GM21447 (cell line): ENCODE measurements around the gene TMEM131L.
"Not testable (repeated sequence)": the region's sequence is repeated elsewhere in the genome, so short reads cannot be mapped to it uniquely, and the experiment has no call there.

Source experiments
- ATAC-seq: cut with Tn5 transposase; IDR thresholded peaks from one replicate; pipeline ENCODE4 v1.9.1; 2021; ENCODE audit not compliant: unreplicated experiment

Gene TMEM131L

DNA sequence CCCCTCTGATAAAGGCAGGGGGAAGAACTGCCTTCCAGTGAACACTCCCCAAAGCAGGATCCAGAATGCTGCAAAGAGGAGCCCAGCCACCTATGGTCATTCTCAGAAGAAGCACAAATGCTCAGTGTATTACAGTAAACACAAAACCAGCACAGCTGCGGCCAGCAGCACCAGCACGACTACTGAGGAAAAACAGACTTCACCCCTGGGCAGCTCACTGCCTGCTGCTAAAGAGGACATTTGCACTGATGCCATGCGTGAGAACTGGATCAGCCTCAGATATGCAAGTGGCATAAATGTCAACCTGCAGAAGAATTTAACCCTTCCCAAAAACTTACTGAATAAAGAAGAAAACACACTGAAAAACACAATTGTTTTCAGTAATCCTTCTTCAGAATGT is 137.7 kb downstream of the TMEM131L start:
- no peak for ATAC-seq

DNA sequence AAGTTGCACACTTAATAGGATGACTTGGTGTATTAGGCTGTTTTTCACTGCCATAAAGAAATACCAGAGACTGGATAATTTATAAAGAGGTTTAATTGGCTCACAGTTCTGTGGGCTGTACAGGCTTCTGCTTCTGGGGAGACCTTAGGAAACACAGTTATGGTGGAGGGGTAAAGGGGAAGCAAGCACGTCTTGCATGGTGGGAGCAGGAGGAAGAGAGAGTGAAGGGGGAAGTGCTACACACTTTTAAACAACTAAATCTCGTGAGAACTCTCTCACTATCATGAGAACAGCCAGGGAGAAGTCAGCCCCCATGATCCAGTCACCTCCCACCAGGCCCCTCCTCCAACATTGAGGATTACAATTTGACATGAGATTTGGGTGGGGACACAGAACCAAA is 142.9 kb downstream of the TMEM131L start:
- ATAC-seq, result not testable (repeated sequence)

DNA sequence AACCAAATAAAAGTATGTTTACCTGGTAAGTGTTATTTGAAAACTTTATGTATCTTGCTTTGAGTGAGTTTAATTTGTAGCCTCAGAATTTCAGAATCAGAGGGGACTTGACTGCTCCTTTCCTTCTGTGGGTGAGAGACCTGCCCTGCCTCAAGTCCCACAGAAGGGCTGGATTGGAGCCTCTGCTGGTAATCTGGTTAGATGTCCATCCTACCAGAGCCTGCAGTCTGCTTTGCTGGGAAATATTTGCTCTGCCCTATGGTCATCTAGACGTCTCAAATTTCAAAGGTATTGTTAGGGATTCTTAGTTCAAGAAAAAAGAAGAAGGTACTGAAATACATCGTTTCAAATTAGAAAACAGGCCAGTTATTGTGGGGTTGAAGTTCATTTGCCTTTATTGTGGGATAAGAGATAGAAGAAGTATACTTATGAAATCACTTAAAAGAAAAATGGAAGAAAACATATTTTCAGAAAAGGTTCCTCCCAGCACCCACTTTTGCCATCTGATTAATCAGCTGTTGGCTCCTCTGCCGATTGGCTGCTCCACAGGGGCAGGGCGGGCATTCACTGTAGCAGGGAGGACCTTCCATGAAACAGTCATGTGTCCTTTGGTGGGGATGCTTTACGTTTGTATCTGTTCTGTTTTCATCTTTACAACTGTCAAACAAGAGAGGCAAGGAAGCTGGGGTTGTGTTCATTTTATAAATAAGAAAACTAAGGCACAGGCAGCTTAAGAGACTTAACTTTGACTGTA is 144.6 kb downstream of the TMEM131L start:
- no peak for ATAC-seq

- no peak for ATAC-seq
Measured at GRCh38 chr4:153611679-153612078, 145.5 kb downstream of the TMEM131L start.

- ATAC-seq, result no peak
Measured at GRCh38 chr4:153612878-153613277, 146.7 kb downstream of the TMEM131L start.

DNA sequence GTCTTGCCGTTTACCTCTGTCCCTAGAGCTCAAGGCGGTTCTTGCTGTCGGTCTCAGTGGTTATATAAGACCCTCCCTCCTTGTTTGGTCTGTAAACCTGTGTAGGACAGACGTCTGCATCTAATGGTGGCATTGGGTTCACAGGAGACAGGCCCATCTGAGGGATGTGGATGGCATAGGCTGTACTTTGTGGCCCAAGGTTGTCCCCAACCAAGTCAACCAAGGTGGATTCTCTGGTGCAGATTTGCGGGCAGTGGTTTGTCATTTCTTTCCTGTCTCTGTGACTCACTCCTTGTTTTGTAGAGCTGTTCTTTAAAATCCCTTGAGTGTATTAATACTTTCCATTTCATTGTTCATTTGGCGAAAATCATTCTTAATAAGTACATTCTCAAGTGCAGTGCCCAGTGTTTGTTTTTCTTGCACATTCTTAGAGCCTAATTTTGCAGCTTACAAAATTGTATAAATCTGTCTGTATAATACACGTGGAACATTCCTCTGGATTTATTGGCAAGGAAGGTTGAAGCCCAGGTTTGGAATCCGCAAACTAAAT is 149.9 kb downstream of the TMEM131L start:
- ATAC-seq, result no peak

DNA sequence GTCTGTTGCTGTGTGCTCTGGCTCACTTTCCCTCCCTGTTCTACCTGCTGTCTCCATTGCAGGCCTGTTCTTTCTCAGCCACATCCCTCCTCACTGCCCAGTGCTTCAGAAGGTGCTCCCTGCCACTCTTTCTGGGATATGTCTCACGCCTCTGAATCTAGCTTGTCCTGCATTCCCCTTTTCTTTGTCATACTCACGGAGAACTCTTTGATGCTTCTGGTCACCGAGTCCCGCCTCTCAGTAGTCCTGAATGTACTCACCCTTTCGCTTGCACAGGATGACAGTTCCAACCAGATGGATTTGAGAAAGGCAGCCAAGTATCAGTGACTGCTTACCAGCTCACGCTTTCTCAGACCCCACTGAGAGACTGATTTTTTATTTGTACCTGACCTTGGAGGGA is 152.7 kb downstream of the TMEM131L start:
- no peak for ATAC-seq

DNA sequence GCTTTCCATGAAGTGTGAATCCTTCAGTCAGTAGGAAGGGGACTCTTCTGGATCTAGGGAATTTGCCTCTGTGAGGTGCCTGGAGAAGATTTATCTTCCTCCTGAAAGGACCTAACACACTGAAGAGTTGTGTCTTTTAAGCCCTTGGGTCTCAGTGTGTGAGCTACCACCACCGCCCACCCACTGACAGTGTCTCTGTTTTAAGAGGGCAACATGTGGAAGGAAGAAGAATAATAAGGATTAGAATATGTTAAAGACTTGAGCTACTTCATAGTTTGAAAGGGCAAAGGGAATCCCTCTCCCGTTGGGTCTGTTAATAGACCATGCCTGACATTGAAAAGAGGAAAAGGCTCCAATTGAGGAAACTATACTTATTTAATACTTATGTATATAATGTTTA is 153.7 kb downstream of the TMEM131L start:
- ATAC-seq, result no peak

DNA sequence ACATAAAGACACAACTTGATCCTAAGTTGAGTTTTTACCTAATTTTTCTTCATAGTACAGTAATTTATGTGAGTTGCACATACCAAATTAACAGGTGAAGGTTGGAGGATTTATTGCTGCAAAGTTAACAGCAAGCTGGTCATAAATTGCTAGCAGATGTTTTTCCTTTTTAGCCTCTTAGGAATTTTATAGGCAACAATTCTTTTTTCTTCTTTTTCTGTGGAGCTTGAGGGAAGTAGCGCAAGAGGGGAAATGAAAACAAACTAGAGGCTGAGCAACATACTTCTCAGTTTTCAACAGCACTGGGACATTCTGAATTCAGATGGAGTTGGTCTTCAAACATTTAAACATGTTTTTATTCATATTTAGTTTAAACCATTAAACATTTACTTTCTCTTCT is 154.2 kb downstream of the TMEM131L start:
- no peak for ATAC-seq

GRCh38 chr4:153622093-153622492 is 155.9 kb downstream of the TMEM131L start:
- no peak for ATAC-seq

GRCh38 chr4:153622778-153623240 is 156.6 kb downstream of the TMEM131L start:
- no peak for ATAC-seq

DNA sequence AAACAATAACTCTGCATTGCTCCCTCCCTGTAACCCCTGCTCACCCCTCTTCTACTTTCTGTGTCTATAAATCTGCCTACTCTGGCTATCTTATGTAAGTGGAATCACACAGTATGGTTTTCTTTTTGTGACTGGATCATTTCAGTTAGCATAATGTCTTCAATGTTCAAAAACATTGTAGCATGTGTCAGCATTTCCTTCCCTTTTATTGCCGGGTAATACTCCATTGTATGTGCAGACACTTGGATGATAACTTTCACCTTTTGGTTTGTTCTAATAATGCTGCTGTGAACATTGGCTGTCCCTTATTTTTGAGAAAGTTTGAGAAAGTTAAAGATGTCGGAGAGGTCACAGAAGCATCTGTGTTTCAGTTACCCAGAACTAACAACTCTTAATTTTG is 157.3 kb downstream of the TMEM131L start:
- ATAC-seq, result no peak

DNA sequence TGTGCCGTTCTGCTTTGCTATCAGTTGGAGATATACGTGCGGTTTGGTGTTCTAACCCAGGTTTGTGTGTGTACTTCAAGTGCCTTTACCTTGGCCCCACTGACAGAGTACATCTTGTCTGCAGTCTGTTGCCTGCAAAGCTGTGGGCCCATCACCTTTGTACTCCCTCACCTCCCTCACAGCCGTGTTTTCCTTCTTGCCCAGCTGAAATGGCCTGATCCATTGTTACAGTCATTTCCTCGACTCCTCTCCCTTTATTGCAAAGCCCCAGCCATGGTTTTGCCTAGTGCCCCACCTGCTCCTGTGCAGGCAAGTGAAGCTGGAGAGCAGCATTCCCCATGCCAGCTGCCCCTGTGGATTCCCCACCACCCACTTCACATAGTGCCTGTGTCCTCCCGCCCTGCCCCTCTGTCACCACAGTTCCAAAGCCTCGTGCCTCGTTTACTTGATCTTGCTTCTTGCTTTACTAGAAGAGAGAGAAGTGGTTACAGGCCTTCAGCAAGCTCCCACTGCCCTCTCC is 162.7 kb downstream of the TMEM131L start:
- ATAC-seq, result no peak

- ATAC-seq, result no peak
Measured at GRCh38 chr4:153629776-153630175, 163.6 kb downstream of the TMEM131L start.

DNA sequence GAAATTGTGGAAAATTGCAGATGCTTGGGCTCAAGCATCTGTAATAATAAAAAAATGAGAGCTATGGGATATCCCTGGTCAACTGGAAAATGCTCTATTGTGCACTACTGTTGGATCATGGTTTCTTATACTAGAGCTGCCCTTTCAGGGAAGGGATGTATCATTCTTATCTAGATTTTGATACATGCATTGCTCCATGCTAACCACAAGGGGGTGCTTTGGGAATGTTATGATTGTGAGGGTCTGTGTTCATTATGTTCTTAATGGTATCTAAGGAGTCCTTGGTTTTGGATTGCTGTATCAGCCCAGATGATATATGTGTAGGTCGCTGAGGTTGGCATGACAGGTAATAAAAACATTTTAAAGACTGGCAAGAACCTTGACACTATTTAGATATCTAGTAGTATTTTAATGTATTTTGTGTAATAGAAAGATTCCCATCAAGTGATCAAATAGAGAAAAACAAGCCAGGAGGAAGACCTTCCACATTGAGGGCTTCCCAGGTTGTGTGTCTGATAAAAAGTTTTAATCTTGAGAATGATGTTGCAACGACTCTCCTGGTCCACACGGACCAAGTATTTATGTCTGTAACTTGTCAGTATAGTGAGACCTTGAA is 168.7 kb downstream of the TMEM131L start:
- no peak for ATAC-seq

GRCh38 chr4:153635846-153636245 is 169.7 kb downstream of the TMEM131L start:
- ATAC-seq, result no peak

GRCh38 chr4:153637201-153637600 is 171.0 kb downstream of the TMEM131L start:
- ATAC-seq, result no peak

- no peak for ATAC-seq
Measured at GRCh38 chr4:153638011-153638410, 171.9 kb downstream of the TMEM131L start.

GRCh38 chr4:153638999-153639398 is 172.8 kb downstream of the TMEM131L start:
- no peak for ATAC-seq

DNA sequence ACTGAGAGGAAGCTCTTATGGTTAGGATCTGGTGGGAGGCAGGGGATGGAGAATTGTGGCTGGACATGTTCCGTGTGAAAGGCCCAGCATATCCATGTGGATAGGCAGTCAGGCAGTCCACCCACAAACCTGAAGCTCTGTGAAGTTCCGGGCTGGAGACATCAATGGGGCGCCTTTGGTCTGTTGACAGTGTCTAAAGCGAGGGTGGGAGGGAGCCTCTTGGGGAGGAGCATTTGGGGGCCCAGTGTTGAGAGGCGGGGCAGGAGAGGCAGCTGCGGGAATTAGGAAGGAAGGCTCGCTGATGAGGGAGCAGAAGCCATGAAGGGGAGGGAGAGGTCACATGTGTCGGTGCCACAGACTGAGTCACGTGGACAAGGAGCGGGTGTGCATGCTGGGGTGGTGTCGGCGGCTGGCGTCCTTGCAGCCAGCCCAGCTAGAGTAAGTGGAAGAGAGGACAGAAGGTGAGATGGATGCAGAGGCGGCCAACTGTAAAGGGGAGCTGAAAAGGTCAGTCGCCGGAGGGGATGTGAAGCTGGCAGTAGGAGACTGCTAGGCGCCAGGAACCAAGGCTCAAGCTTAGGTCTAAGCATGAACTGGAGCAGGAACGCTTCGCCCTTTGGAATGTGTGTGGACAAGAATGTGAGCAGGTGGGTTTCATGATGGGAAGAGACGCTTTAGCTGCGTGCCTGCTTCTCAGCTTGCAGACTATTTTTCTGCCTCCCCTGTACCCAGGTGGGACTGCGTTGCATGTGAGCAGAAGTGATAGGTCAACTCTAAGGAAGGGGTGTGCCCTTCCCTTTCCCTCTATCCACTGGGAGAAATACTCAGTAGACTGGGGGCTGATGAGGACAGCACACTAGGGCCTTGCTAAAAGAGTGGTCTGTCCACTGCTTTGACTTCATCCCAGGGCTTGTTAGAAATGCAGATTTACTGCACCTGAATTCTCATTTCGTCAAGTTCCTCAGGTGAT is 174.0 kb downstream of the TMEM131L start:
- no peak for ATAC-seq

GRCh38 chr4:153641532-153641931 is 175.4 kb downstream of the TMEM131L start:
- no peak for ATAC-seq
